BE2C (cell line): ENCODE results near the gene TYW1B.
"Not testable (repeated sequence)": the region's sequence is repeated elsewhere in the genome, so short reads cannot be mapped to it uniquely, and the experiment has no call there.

Experiments
- DNase-seq: peaks from one replicate; pipeline ENCODE4 v3.0.0-alpha.2; 2020
- H3K27me3 ChIP-seq: fragments of 250-450 bp; sonication (Bioruptor Pico); 2 replicates; pipeline ENCODE4 v1.5.1; 2020; ENCODE audit warnings: mild to moderate bottlenecking
- H3K36me3 ChIP-seq: fragments of 250-450 bp; sonication (Bioruptor Pico); 2 replicates; pipeline ENCODE4 v1.5.1; 2020; ENCODE audit warnings: mild to moderate bottlenecking
- H3K4me1 ChIP-seq: fragments of 250-450 bp; sonication (Bioruptor Pico); 2 replicates; pipeline ENCODE4 v1.5.1; 2020
- H3K4me3 ChIP-seq: 2 replicates; pipeline ENCODE4 v1.5.1; 2011; ENCODE audit warnings: low read depth, low read length
- H3K9me3 ChIP-seq: fragments of 250-450 bp; sonication (Bioruptor Pico); 2 replicates; pipeline ENCODE4 v1.5.1; 2020
- CTCF ChIP-seq: IDR thresholded peaks from 2 replicates; pipeline ENCODE4 v1.5.1; 2012; ENCODE audit warnings: mild to moderate bottlenecking, low read depth, low read length

Gene TYW1B

GRCh38 chr7:72604771-72605611, 223.0 kb downstream of the TYW1B start:
- H3K4me1 ChIP-seq, H3K9me3 ChIP-seq, H3K4me3 ChIP-seq, DNase-seq, H3K27me3 ChIP-seq, H3K36me3 ChIP-seq: not testable (repeated sequence)

GRCh38 chr7:72603476-72603875, 224.5 kb downstream of the TYW1B start:
- not testable (repeated sequence) for DNase-seq, H3K9me3 ChIP-seq, H3K36me3 ChIP-seq, H3K4me1 ChIP-seq, H3K27me3 ChIP-seq, H3K4me3 ChIP-seq

GRCh38 chr7:72603073-72603472, 224.9 kb downstream of the TYW1B start:
- Histone ChIP-seq H3K36me3 (no peaks in the 10 kb centered on the region), H3K4me3 (no peak overlapping the region), H3K9me3 (no peaks in the 10 kb centered on the region), H3K4me1 (no peaks in the 10 kb centered on the region), H3K27me3 (no peaks in the 10 kb centered on the region)
- no peak for DNase-seq
- TF ChIP-seq CTCF, result no peak

- DNase-seq, H3K4me3 ChIP-seq, H3K9me3 ChIP-seq, H3K4me1 ChIP-seq, H3K27me3 ChIP-seq, H3K36me3 ChIP-seq: not testable (repeated sequence)
Observed at GRCh38 chr7:72601683-72602082, 226.3 kb downstream of the TYW1B start.

GRCh38 chr7:72590023-72590422, 238.0 kb downstream of the TYW1B start:
- not testable (repeated sequence) for H3K4me1 ChIP-seq, H3K36me3 ChIP-seq, H3K9me3 ChIP-seq, DNase-seq, H3K4me3 ChIP-seq, H3K27me3 ChIP-seq

GRCh38 chr7:72587267-72587666, 240.7 kb downstream of the TYW1B start:
- H3K4me1 ChIP-seq, H3K9me3 ChIP-seq, H3K4me3 ChIP-seq, H3K36me3 ChIP-seq, DNase-seq, H3K27me3 ChIP-seq: not testable (repeated sequence)

- H3K4me3 ChIP-seq, H3K4me1 ChIP-seq, H3K9me3 ChIP-seq, H3K36me3 ChIP-seq, H3K27me3 ChIP-seq, DNase-seq: not testable (repeated sequence)
Observed at GRCh38 chr7:72584576-72584975, 243.4 kb downstream of the TYW1B start.

- H3K4me1 ChIP-seq, DNase-seq: not testable (repeated sequence)
Observed at GRCh38 chr7:72583620-72584361, 244.2 kb downstream of the TYW1B start.

GRCh38 chr7:72580142-72580770, 247.7 kb downstream of the TYW1B start:
- H3K9me3 ChIP-seq, H3K27me3 ChIP-seq, H3K4me1 ChIP-seq, H3K36me3 ChIP-seq, DNase-seq, H3K4me3 ChIP-seq: not testable (repeated sequence)

More at GRCh38 chr7:72583620-72584361, 244.2 kb downstream of the TYW1B start:
- H3K9me3 ChIP-seq, H3K4me3 ChIP-seq, H3K27me3 ChIP-seq, H3K36me3 ChIP-seq: not testable (repeated sequence)

GRCh38 chr7:72577107-72577506, 250.9 kb downstream of the TYW1B start:
- H3K36me3 ChIP-seq, result no peaks in the 10 kb centered on the region
- H3K9me3 ChIP-seq, result no peaks in the 10 kb centered on the region
- H3K4me1 ChIP-seq, result no peaks in the 10 kb centered on the region
- TF ChIP-seq CTCF, result no peak
- no peaks in the 10 kb centered on the region for H3K27me3 ChIP-seq
- no peak overlapping the region for H3K4me3 ChIP-seq
- no peak for DNase-seq

GRCh38 chr7:72561988-72562387, 266.0 kb downstream of the TYW1B start:
- not testable (repeated sequence) for DNase-seq

GRCh38 chr7:72559546-72559945, 268.5 kb downstream of the TYW1B start:
- not testable (repeated sequence) for DNase-seq, H3K36me3 ChIP-seq, H3K9me3 ChIP-seq, H3K4me1 ChIP-seq, H3K4me3 ChIP-seq, H3K27me3 ChIP-seq

More at GRCh38 chr7:72561988-72562387, 266.0 kb downstream of the TYW1B start:
- H3K27me3 ChIP-seq, H3K36me3 ChIP-seq, H3K4me3 ChIP-seq, H3K9me3 ChIP-seq, H3K4me1 ChIP-seq: not testable (repeated sequence)

GRCh38 chr7:72556733-72557132, 271.3 kb downstream of the TYW1B start:
- not testable (repeated sequence) for DNase-seq, H3K4me1 ChIP-seq, H3K9me3 ChIP-seq, H3K27me3 ChIP-seq, H3K4me3 ChIP-seq, H3K36me3 ChIP-seq
